GM13976 (cell line): ENCODE measurements around the gene DUSP2.
A peak's percentile ranks its signal among the peaks of the same experiment; 100 is the strongest.

Source experiments
- DNase-seq: peaks from one replicate; pipeline ENCODE4 v3.0.0; 2012; ENCODE audit warnings: low spot score
- CTCF ChIP-seq: IDR thresholded peaks from 2 replicates; pipeline ENCODE4 v1.5.1; 2012; ENCODE audit warnings: borderline replicate concordance, mild to moderate bottlenecking; ENCODE audit not compliant: insufficient read depth; ENCODE audit errors: extremely low read depth, missing control alignments, control extremely low read depth
- in situ Hi-C: fragments of 300-500 bp; cut with MboI; formaldehyde crosslinking; loops from one replicate; pipeline ENCODE4 v1.12.0; 2022; ENCODE audit warnings: low sequenced_read_pairs, mixed read lengths, inconsistent platforms; ENCODE audit not compliant: unreplicated experiment

The DUSP2 gene

DNA sequence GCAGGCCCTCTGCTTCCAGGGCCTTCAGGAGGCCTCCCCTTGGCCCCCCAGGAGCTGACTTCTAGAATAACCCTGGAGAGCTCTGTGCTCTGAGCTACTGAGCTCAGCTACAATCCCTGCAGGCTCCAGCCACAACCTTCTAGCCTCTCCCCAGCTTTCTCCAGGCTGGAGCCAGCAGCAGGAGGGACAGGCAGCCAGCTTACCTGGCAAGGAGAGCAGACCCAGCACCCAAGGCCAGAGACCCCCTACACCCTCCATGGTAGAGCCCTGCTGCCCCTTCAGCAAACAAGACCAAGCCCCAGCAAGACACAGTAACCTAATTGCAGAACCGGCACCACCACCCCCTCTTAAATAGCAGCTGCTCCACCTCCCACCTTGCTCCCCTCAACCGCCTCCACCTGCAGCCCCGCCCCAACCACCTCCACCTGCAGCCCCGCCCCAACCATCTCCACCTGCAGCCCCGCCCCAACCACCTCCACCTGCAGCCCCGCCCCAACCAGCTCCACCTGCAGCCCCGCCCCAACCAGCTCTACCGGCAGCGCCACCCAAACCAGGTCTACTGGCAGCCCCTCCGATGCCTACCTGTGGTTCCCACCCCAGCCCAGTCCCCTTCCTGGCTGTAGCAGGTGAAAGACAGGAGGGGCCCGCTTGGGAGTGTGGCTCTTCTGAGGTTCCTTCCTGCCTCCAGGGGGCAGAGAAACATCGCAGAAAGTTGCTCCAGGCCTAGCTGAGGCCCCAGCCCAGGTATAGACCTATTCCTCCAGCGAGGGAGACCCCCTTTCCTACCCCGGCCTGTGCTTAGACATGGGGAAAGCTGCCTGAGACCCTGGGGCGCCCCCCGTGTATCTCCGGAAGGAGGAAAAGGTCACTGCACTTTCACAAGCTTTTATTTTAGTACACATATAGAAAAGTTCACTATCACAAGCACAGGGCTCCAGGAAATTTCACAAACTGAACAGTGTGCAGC is 6.8 kb downstream of the DUSP2 start, which contains the start of gene ASTL:
TSS of gene ASTL (minus strand) at position 324 of the 967 bp plus-strand sequence. CDS start at position 258, 66 bp downstream.
- in situ Hi-C loops: loop anchor here (5.0 kb wide), 1 partner anchor 34 kb away; no protein-coding TSS in a partner anchor

DNA sequence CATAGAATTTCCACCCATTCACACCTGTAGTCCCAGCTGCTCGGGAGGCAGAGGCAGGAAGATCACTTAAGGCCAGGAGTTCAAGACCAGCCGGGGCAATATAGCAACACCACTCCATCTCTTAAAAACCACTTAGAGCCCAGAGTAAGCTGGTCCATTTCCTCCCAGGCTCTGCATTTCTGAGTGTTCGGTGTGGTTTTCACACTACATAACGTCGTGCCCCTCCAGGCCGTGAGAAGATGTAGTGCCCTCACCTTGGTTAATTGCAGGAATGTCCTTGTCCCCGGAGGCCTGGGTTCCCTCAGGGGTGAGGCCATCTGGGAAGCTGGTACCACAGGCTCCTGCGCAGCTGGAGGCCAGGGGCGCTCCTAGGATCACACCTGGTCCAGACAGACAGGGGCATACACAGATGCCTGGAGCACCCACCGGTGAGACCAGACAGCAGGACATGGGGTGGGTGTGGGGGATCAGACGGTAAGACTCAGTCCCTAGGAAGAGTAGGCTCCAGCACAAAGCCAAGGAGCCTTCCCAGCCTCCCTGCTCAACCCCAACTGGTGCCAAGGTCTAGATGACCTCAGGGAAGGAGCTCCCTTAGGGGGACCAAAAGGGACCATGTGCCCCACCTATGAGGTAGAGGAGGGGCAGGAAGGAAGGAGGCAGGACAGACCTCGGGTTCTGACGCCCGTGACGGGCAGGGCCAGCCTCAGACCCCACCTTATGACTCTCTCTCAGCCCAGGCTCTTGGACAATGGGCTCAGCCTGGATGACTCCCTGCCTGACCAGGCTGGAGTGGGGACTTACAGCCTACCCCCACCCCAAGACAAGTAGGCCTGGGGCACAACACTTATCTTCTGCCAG is 7.7 kb downstream of the DUSP2 start:
- no peak for TF ChIP-seq CTCF
- in situ Hi-C loops: loop anchor here (5.0 kb wide), 1 partner anchor 35 kb away; no protein-coding TSS in a partner anchor
- DNase-seq: no peak

More for the DNA sequence above, 6.8 kb downstream of the DUSP2 start, which contains the start of gene ASTL:
- peak; percentile 82 for DNase-seq
- peak; percentile 74 for TF ChIP-seq CTCF

GRCh38 chr2:96136129-96136720 is 9.0 kb downstream of the DUSP2 start:
- no peak for DNase-seq
- in situ Hi-C loops: loop anchor here (5.0 kb wide), 1 partner anchor 36 kb away; no protein-coding TSS in a partner anchor
- no peak for TF ChIP-seq CTCF

GRCh38 chr2:96135621-96136020 is 9.6 kb downstream of the DUSP2 start:
- TF ChIP-seq CTCF: no peak
- DNase-seq: no peak
- in situ Hi-C loops: loop anchor here (5.0 kb wide), 1 partner anchor 37 kb away; no protein-coding TSS in a partner anchor

DNA sequence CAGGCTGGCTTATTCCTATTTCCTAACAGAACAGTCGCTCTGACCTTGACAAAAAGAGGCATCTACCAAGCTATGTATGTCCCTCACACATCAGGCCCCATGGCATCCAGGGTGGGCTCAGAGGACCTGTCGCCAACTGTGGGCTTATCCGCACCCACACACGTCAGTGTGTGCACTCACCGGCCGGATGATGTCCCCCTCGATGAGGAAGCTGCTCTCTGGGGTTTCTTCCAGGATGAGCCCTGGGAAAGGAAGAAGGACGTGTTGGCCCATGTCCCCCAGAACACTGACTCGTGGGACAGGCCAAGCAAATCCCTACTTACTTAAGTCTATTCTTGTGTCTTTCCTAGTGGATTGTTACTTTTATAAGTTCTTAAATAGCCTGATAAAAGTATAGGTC is 10.1 kb downstream of the DUSP2 start:
- in situ Hi-C loops: loop anchor here (5.0 kb wide), 1 partner anchor 37 kb away; no protein-coding TSS in a partner anchor
- no peak for DNase-seq
- TF ChIP-seq CTCF: no peak
